Measurements from ENCODE around the gene DCN.

The DCN gene

GRCh38 chr12:91099341-91099740, 83.3 kb downstream of the DCN start:
- DNase-seq (ENCODE audit: low spot score), result no peak

GRCh38 chr12:91098941-91099340, 83.7 kb downstream of the DCN start:
- no peak for DNase-seq (ENCODE audit: low spot score)

GRCh38 chr12:91098461-91098860, 84.2 kb downstream of the DCN start:
- DNase-seq (ENCODE audit: low spot score), result no peak

- no peak for DNase-seq (ENCODE audit: low spot score)
Observed at GRCh38 chr12:91094957-91095356, 87.7 kb downstream of the DCN start.

GRCh38 chr12:91094032-91094662, 88.5 kb downstream of the DCN start:
- no peak for DNase-seq (ENCODE audit: low spot score)

- DNase-seq (ENCODE audit: low spot score), result no peak
Observed at GRCh38 chr12:91093341-91093740, 89.3 kb downstream of the DCN start.

- no peak for DNase-seq (ENCODE audit: low spot score)
Observed at GRCh38 chr12:91091916-91092715, 90.5 kb downstream of the DCN start.

Data from kidney capillary endothelial cell (primary cell).